ENCODE measurements around the gene FGD2. TPM values are rescaled to one million over a fixed set of nuclear protein-coding genes. Genes with fewer than 3 reads are reported as not detected.

Gene FGD2
- total and polyA plus RNA-seq, 9 of the 15 experiments (the other 6 are each of a cell fraction or from before 2014, with no cell fraction given), result 0.09 TPM; not detected in 8

GRCh38 chr6:37052027-37052628, 46.7 kb downstream of the FGD2 start (continued):
- TF ChIP-seq ATF7 (IDR thresholded peaks at IDR 0.05) (no peak), LCOR (CRISPR knock-in tag; IDR thresholded peaks at IDR 0.05) (no peak), ZNF740 (CRISPR knock-in tag; IDR thresholded peaks at IDR 0.05) (0 out of 2 replicates have a peak, but pooled peaks have one; percentile 41), ZNF740 (tag; IDR thresholded peaks at IDR 0.05) (no peak), ZNF280B (CRISPR knock-in tag; IDR thresholded peaks at IDR 0.05) (no peak), RUNX1 (IDR thresholded peaks at IDR 0.05; ENCODE audit: low read depth) (no peak), MAFF (IDR thresholded peaks at IDR 0.05; ENCODE audit: low read length) (peak; percentile 33; the same call in 1 of the 2 replicates), TEAD2 (tag; IDR thresholded peaks at IDR 0.05) (no peak), TSHZ1 (CRISPR knock-in tag; IDR thresholded peaks at IDR 0.05) (no peak), ZNF511 (CRISPR knock-in tag; IDR thresholded peaks at IDR 0.05) (no peak), NR2C1 (IDR thresholded peaks at IDR 0.05) (no peak), NR2C1 (tag; IDR thresholded peaks at IDR 0.05) (no peak), MEIS2 (IDR thresholded peaks at IDR 0.05; ENCODE audit: partially characterized antibody) (no peak), ZNF518B (CRISPR knock-in tag; IDR thresholded peaks at IDR 0.05) (no peak), HDAC2 (IDR thresholded peaks at IDR 0.05) (peak; percentile 29; the same call in 1 of the 2 replicates), ADNP (tag; IDR thresholded peaks at IDR 0.05) (peak; percentile 65), CTBP1 (IDR thresholded peaks at IDR 0.05; ENCODE audit: borderline replicate concordance) (peak; percentile 24; the same call in 1 of the 2 replicates), C11orf30 (IDR thresholded peaks at IDR 0.05; ENCODE audit: low read depth) (peak; percentile 69)
